Tibial nerve (tissue), 3 donors: ENCODE results near the gene TXLNA.
"Not testable (repeated sequence)": the region's sequence is repeated elsewhere in the genome, so short reads cannot be mapped to it uniquely, and the experiment has no call there.

ENCODE experiments used
- CTCF ChIP-seq, 5 experiments: fragments of 200-600 bp in 3 of 5; fragments of 450-650 bp in 2 of 5; sonication (generic) in 3 of 5; IDR thresholded peaks; one replicate each; pipeline ENCODE4 v1.5.1; 2016 to 2019; ENCODE audit warnings: antibody characterized with exemption in 5 of 5, mild to moderate bottlenecking in 3 of 5, moderate library complexity in 2 of 5
- POLR2A ChIP-seq, 2 donors: fragments of 450-650 bp; IDR thresholded peaks; one replicate each; pipeline ENCODE4 v1.6.1; 2017; ENCODE audit warnings: antibody characterized with exemption in 2 of 2, mild to moderate bottlenecking in 2 of 2, moderate library complexity in 2 of 2

- not testable (repeated sequence) for TF ChIP-seq CTCF, POLR2A (IDR thresholded peaks at IDR 0.05)
Measured at GRCh38 chr1:32143302-32143695, 36.2 kb upstream of the TXLNA start.
